ENCODE measurements around the gene BBIP1.

The BBIP1 gene

DNA sequence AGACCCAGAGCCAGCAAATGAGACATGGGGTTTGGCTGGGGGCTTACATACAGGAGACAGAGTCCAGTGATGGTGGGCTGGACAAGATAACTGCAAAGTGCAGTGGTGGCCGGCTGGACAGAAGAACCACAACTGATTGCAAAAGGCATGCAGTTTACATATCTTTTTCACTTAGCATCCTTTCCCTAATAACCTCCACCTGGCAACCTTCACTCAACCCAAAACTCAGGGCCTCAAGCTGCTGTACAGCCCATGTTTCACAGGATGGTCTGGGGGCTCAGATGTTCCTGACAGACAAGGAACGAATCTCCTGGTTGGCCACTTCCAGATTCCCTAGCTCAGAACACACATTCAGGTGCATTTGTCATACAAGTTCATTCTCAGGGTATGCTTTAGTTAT is 55.0 kb downstream of the BBIP1 start:
- no peak for DNase-seq (ENCODE audit: low read depth in 2 of 2)

GRCh38 chr10:110863361-110863760 is 55.6 kb downstream of the BBIP1 start:
- no peak for DNase-seq (ENCODE audit: low read depth in 2 of 2)

- DNase-seq (ENCODE audit: low read depth in 2 of 2) = no peak
These were observed 56.0 kb downstream of the BBIP1 start for GRCh38 chr10:110862961-110863360.

GRCh38 chr10:110861930-110862649 is 56.9 kb downstream of the BBIP1 start:
- DNase-seq (ENCODE audit: low read depth in 2 of 2) = no peak

DNA sequence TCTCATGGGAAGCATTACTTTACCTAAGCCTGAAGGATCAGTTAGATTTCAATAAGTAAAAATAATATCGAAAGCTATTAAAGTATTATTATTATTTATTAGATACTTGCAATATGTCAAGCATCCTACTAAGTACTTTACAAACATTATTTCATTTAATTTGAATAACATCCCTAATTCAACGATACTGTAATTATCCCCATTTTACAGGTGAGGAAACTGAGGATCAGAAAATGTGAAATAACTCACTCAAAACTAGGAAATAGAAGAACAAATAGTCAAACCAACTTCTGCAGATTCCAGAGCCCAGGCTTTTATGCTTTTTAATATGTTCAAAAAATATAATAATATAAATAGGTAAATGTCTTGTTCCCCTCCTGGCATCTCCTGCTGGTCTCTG is 57.5 kb downstream of the BBIP1 start:
- DNase-seq (ENCODE audit: low read depth in 2 of 2) = no peak

- no peak for DNase-seq (ENCODE audit: low read depth in 2 of 2)
These were observed 58.3 kb downstream of the BBIP1 start for GRCh38 chr10:110860576-110861241.

DNA sequence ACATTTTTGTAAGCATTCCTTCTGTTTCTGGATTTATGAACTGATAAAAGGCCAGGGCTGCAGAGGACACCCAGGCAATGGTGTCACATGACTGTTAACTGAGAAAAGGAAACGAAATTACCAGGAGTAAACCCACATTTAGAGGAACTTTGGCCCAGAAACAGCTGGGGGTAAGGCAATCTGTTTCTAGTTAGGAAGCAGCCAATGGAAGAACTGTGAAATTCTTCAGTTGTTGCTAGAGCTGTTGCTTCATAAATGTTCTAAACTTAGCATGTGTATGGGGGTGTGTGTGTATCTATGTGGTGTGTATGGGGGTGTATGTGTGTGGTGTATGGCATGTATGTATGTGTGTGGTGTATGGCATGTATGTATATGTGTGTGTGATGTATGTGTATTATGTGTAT is 59.0 kb downstream of the BBIP1 start:
- no peak for DNase-seq (ENCODE audit: low read depth in 2 of 2)

DNA sequence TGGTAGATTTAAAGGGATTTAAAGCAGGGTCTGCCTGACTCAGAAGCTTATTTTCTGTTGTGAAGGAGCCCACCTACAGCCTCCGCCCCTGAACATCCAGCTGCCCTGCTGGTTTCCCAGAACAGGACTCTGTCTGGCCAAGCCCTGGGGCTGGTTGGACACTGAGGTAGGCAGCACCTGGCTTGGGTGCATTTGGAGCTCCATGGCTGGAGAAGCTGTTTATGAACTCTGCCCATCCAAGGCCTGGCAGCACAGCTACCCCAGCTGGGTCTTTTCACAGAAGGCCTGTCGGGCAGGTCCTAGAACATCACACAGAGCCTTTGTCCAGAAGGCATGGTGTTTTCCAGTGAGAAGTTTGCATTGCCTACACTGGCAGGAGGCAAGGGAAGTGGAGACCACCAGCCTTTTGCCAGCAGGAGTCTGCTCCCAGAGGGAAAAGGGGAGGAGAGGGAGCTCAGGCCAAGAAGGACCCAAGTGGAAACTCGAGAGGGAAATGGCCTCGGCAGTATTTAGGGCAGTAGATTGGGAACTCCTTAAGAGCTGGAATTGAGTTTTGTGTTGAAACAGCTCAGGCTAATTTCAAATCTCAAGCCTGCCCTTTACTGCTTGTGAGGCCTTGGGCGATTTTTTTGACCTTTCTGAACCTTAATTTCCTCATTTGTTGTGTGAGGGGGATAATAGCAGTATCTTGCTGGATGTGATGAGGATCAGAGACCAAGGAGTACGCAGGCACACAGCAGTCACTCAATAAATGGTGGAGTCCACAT is 59.6 kb downstream of the BBIP1 start:
- no peak for DNase-seq (ENCODE audit: low read depth in 2 of 2)

DNA sequence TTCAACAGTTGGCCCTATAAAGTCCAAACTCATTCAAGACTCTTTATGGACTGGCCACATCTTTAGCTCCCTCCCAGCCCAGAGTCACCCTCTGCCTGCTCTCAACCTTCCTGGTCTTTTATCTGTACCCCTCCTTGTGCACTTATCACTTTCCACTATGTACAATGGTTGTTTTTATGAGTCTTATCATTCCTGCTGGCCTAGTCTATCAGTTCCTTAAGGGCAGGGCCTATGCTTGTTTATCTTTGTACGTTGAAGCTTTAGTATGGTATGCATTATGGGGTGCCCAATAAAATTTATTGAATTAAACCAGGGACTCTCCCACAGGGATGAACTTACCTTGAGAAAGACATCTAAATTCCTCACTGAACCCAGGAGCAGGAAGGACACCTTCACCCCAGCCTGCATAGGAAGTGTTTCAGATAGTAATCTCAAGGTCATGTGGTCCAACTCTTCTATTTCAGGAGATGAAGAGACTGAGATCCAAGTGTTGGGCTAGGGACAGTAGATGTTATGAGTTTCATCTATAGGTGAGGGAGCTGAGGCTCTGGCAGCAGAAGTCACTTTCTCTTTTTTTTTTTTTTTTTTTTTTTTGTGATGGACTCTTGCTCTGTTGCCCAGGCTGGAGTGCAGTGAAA is 60.6 kb downstream of the BBIP1 start:
- DNase-seq (ENCODE audit: low read depth in 2 of 2) = no peak

DNA sequence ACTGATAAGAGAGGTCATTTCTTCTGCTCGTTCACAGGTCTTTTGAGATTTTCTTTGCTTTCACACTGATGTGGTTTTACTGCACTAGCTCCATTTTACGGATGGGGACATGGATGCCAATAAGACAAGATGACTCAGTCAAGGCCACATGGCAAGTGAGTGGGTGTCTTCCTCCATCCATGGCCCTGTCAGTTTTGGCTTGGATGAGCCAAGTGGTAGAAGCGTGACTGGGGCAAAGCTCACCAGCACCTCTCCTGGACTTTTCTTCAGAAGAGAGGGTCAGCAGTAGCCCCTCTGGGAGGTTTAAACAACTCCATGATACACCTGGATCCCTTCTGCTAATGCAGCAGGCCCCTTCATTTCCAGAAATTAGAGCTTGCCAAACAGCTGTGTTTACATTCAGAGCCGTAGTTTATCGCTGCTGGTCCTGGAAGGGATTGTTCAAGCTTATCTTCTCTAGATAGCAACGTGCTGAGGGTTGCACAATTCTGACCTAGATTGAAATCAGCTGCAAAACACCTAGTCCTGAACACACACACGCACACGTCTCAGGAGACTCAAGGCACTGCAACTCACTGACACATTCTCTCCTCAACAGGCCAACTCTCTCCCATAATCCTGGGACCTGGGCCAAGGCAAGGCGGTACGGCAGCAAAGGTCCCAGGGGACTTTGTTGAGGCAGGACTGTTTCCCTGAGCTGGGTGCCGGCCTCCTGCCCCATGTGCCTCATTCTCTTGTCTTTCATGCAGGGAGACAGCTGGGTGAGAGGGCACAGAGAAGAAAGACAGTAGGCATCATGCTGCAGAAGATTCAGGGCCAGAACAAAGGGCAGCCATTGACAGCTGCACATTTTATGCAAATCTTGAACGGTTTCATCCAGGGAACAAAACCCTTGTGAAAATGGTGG is 61.5 kb downstream of the BBIP1 start:
- DNase-seq (ENCODE audit: low read depth in 2 of 2) = no peak

GRCh38 chr10:110853921-110854605 is 64.9 kb downstream of the BBIP1 start:
- DNase-seq (ENCODE audit: low read depth in 2 of 2) = no peak

- DNase-seq (ENCODE audit: low read depth in 2 of 2) = no peak
These were observed 66.0 kb downstream of the BBIP1 start for GRCh38 chr10:110852947-110853346.

DNA sequence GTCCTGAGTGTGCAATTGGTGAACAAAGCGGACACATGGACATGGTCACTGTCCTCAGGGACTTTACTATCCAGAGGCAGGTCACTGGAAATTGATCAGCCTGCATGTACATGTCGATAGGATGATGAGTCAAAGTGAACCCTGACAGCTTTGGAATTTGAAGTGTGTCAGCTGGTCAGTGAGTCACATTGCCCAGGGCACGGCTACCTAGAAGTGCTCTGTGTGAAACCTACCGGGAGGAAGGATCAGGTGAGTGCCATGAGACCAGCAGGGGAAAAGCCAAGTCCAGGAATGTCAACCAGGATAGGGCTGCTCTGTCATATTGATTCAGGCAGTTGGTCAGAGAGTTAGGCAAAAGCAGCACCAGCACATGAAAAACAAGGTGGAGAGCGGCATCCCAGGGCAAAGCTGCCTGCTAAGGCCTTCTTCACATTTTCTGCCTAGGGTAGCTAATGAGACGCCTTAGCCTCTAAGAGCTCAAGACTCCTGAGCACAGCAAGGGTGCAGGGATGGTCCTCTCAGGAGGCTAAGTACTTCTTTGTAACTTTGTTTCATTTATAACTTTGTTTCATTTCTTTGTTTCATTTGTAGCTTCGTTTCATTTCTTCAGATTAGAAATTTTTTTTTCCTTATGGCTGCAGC is 66.6 kb downstream of the BBIP1 start:
- DNase-seq (ENCODE audit: low read depth in 2 of 2) = no peak

DNA sequence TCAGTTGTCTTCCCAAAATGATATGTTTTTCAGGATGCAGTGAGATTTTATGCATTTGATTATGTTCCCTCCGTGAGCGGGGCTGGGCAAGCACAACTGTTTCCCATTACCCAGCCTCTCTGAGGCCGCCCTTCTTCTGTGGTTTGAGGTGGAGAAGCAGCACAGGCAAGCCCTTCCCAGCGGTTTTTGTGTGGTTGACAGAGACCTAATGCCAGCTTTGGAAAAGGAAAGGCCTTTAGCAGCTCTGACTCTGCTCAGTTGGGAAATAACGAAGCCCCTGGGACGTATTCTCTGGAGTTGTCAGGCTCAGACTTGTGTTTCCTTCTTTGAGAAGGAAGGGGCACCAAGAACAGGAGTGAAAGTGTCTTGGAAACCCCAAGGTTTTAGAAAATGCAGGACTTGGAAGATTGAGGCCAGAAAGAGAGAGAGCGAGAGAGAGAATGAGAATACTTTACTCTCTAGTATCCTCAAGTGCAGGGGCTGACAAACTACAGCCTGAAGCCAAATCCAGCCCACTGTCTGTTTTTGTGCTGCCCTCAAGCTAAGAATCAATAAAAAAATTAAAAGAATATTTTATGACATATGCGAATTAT is 67.9 kb downstream of the BBIP1 start:
- DNase-seq (ENCODE audit: low read depth in 2 of 2) = no peak

DNA sequence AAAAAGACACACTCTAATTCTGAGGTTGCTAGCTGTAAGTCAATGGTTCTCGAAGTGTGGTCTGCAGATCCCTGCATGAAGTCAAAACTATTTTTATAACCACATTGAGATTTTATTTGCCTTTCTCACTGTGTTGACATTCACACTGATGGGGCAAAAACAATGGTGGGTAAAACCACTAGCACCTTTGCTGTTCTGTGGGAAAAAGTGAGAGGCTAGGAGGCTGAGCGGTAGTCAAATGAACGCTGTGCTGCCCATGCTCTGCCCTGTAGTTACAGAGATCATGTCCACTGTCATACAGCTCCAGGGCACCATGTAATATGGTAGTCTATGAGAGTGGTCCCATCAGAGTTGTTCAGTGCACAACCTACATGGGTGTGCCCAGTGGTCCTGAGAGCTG is 68.9 kb downstream of the BBIP1 start:
- no peak for DNase-seq (ENCODE audit: low read depth in 2 of 2)
